Measurements from ENCODE around the gene TBX15.

- TF ChIP-seq EP300 (IDR thresholded peaks at IDR 0.05) = no peak
- no peak for TF ChIP-seq CTCF (IDR thresholded peaks at IDR 0.05)
- TF ChIP-seq POLR2A (IDR thresholded peaks at IDR 0.05) = no peak
These were observed 24.4 kb downstream of the TBX15 start for GRCh38 chr1:118963456-118964430.
